HG02852 (cell line): Measurements from ENCODE around the gene ZNF581.

Source experiments
- ATAC-seq: cut with Tn5 transposase; IDR thresholded peaks from one replicate; pipeline ENCODE4 v1.9.1; 2021; ENCODE audit warnings: mild to moderate bottlenecking, moderate library complexity; ENCODE audit not compliant: unreplicated experiment

Gene ZNF581

GRCh38 chr19:55611300-55611982, 32.0 kb upstream of the ZNF581 start:
- no peak for ATAC-seq

GRCh38 chr19:55611983-55612645, 31.3 kb upstream of the ZNF581 start:
- ATAC-seq, result no peak

GRCh38 chr19:55613396-55613795, 30.1 kb upstream of the ZNF581 start:
- no peak for ATAC-seq

- ATAC-seq, result no peak
These were observed 29.3 kb upstream of the ZNF581 start for GRCh38 chr19:55613930-55614710.

GRCh38 chr19:55614711-55615542, 28.5 kb upstream of the ZNF581 start:
- ATAC-seq, result no peak

- no peak for ATAC-seq
These were observed 27.7 kb upstream of the ZNF581 start for GRCh38 chr19:55615543-55616394.

GRCh38 chr19:55616395-55616875, 27.0 kb upstream of the ZNF581 start:
- no peak for ATAC-seq

- no peak for ATAC-seq
These were observed 26.0 kb upstream of the ZNF581 start for GRCh38 chr19:55617426-55617825.

- no peak for ATAC-seq
These were observed 25.0 kb upstream of the ZNF581 start for GRCh38 chr19:55618426-55618825.

- ATAC-seq, result no peak
These were observed 24.2 kb upstream of the ZNF581 start for GRCh38 chr19:55619286-55619685.

- ATAC-seq, result no peak
These were observed 22.8 kb upstream of the ZNF581 start for GRCh38 chr19:55620410-55621204.

GRCh38 chr19:55621205-55621672, 22.2 kb upstream of the ZNF581 start:
- no peak for ATAC-seq

GRCh38 chr19:55621673-55622231, 21.7 kb upstream of the ZNF581 start:
- no peak for ATAC-seq

GRCh38 chr19:55622242-55622969, 21.0 kb upstream of the ZNF581 start:
- ATAC-seq, result no peak

- no peak for ATAC-seq
These were observed 20.3 kb upstream of the ZNF581 start for GRCh38 chr19:55623130-55623529.

- no peak for ATAC-seq
These were observed 19.9 kb upstream of the ZNF581 start for GRCh38 chr19:55623561-55623960.

GRCh38 chr19:55624109-55625003, 19.1 kb upstream of the ZNF581 start, which contains the start of gene ZNF784:
TSS of gene ZNF784 (minus strand) at chr19:55624566. CDS start at chr19:55624561, 5 bp downstream.
- peak; percentile 67 for ATAC-seq
